DMS 273 treated with DMSO at 0.1 percent for 48 hours (cell line): ENCODE results near the gene G3BP2.
"Not testable (repeated sequence)": the region's sequence is repeated elsewhere in the genome, so short reads cannot be mapped to it uniquely, and the experiment has no call there.

ENCODE experiments used
- DNase-seq: peaks from one replicate; lab custom pipeline; 2025; lab: John Stamatoyannopoulos, UW

The G3BP2 gene

DNA sequence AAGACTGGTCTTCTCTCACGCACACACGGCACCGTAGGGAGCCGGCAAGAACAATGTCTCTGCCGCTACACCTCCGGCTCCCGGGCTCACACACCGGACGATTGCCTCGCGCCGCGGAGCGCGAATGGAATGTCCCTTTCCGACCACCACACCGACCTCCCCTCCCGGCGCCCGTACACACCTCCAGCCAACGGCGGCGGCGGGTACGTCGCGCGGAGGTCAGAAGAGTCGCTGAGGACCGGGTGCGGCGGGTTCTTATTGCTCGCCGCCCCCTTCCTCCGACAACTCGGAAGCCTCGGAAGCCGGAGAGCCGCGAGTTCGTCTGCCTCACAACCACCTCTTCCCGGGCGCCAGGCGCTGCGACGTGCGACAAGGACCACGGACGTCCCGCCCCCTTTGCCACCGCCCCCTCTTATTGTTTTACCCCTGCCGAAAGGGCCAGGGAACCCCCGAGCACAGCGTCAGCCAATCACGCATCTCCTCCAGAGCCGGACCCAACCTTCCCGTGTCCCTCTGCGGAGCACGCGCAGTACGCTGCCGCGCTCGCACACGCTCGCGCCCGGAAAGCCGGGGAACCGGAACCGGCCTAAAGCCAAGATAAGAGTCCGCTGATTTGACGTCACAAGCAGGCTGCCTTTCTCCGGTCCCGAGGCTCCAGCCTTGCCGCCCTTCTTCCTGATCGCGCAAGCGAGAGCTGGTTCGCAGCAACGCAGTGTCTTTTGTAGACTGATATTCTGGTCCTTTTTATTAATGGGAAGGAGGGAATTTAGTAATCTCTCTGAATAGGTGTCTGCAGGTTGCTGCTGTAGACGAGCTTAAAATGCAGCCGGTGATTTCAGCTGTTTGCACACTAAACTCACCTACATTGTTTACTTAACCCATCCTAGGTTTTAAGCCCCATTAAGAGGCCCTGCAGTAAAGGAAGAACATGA lies at the start of gene G3BP2:
Gene G3BP2, minus strand, starts transcription at position 385 of the 932 bp plus-strand sequence. CDS start 11,386 bp downstream, outside the sequence.
- peak; percentile 87 for DNase-seq

DNA sequence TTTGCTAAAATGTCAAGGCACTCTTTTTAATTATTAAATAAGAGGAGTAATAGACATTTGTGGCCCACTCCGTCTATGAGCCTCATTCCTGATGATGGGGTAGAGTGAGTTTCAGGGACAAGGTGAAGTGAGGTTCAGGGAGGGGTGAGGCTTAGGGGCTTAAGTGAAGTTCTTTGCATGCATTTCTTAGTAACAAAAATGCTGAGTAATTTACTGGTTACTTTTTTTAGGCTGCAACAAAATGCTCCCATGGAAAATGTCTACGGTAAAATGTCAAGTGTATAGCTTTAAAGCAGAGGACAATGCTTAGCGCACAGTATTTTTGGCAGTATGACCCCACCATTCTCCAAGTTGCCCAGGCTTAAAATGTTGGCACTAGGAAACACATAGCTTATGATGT lies 49.2 kb upstream of the G3BP2 start:
- DNase-seq = no peak

DNA sequence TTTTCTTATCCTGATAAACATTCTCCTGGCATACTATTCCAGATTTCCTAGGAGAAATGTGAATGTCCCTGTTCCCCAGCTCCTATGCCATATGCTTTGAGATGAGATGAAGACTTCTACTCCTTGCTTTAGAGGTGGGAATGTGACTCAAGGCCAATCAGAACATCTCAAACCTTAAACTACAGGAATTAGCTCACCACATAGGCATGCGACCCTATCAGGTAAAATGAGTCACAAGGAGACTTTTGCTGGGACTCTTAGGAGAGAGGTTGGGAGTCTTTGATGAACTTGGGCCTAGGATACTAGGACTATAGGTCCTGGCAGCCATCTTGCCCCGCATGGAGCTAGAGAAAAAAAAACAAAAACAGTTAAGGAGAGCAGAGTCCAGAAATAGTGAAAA lies 45.3 kb upstream of the G3BP2 start:
- DNase-seq = no peak

DNA sequence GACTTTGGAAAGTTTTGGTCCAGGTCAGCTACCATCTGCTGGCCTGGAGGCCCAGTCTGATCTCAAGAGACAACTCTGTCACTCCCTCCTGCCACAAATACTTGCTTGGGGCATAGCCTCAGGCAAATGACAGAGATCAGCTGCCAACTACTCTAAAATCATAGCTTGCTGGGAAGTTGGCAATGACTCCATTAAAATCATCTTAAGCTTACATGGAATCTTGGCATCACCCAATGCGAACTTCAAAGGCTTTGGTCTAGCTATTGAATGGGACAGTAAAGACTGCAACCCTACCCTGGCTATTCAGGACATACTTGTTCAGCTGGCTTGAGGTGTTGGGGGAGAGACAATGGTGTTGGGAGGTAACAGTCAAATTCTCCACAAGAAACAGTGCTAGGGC lies 44.2 kb upstream of the G3BP2 start:
- no peak for DNase-seq

DNA sequence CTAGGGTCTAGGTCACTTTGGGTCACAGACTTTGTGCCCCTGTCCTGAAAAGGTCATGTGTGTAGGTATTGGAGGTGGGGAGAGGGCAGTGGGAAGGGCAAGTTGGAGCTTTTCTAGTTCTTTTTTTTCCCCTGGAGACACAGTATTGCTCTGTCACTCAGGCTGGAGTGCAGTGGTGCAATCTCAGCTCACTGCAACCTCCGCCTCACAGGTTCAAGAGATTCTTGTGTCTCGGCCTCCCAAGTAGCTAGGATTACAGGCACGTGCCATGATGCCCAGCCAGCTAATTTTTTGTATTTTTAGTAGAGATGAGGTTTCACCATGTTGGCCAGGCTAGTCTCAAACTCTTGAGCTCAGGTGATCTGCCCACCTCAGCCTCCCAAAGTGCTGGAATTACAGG lies 42.8 kb upstream of the G3BP2 start:
- not testable (repeated sequence) for DNase-seq

DNA sequence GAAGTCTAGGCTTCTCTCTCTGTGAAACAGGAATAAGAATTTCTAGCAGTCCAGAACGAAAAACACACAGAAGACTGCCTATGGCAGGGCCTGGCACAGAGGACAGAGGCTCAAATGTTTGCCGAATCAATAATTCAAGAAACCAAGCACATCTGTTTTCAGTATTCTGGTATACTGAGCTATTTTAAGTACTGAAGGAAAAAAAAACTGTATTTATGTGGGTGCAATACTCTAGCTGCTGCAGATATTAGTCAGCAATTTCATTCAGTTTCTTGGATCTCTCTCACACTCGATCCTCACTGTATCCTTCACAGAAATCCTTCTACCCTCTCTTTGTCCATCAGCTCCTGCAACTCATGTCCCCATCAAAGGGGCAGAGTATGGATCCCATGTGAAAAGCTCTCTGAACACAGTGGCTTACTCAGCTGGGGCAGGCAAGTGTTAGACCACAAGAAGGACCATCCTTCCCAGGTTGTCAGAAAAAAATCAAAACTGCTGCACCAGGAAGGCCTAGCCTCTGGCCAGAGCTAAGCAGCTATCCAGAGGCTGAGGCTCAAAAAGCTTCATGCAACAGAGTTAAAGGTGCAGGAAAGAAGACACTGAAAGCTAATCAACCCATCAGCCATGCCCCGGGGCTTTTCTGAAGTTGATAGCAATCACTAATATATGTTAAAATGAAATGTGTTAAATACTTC lies 42.0 kb upstream of the G3BP2 start:
- DNase-seq = no peak

DNA sequence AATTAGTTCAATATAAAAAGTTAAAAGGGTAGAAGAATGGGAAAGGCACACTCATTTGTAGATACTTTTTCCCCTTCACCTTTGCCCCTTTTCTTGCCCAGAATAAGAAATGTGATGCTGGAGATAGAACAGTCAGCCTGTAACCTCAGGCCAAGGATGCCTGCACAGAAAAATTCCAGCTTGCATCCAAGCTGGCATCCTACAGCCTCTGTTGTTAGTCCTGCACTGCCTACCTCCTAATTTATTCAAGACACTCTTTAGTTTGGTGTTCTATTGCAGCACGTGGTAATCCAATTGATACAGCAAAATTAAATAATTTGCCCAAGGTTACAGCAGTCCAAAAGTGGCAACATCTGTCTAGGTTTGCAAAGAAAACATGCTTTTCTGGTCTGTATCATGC lies 41.5 kb upstream of the G3BP2 start:
- no peak for DNase-seq

DNA sequence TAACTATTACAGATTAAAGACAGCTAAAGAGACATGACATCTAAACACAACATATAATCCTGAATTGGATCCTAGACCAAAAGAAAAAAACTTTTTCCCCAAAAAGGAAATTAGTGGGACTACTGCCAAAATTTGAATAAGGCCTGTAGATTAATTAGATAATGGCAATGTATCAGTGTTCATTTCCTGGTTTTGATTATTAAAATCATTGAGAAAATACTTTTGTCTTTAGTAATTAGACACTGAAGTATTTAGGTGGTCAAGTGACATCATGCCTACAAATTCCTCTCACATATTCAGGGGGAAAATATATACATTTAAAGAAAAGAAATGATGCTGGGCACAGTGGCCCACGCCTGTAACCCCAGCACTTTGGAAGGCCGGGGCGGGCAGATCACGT lies 40.8 kb upstream of the G3BP2 start:
- no peak for DNase-seq

DNA sequence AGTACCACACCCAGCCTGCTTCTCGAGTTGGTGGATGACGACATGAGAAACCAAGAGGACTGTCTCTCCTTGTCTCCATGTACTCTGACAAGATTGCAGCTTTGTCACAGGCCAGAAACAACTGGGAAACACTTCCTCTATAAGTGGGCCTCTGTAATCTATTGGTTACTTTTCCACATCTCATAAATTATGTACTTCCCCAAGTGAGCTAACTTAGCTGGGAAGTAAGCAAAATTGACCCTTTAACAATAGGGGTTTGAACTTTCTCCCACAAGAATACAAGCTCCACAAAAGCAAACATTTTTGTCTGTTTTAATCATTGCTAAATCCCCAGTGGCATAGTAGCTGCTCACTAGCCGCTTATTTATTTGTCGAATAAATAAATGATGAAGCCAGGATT lies 37.0 kb upstream of the G3BP2 start:
- DNase-seq = no peak

DNA sequence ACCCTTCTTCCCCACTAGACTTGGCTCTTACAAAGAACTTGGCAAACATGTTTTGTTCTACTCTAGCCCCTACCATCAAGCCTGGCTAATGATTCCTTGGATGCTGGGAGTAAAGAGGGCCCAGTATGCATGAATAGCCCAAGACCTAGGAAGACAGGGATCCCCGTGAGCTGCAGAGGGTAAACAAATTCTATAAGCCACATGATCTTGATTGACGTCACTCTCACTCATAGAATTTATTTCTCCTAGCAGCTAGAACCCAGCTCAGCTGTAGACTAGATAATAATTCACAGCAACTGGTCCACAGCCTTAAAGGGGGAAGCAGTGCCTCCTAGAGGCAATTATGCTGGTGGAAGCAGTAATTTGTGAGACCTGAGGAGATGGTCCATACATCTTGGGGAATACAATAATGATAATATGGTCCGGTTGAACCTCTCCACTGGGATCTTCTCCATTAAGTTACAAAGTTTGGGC lies 35.0 kb upstream of the G3BP2 start:
- no peak for DNase-seq

DNA sequence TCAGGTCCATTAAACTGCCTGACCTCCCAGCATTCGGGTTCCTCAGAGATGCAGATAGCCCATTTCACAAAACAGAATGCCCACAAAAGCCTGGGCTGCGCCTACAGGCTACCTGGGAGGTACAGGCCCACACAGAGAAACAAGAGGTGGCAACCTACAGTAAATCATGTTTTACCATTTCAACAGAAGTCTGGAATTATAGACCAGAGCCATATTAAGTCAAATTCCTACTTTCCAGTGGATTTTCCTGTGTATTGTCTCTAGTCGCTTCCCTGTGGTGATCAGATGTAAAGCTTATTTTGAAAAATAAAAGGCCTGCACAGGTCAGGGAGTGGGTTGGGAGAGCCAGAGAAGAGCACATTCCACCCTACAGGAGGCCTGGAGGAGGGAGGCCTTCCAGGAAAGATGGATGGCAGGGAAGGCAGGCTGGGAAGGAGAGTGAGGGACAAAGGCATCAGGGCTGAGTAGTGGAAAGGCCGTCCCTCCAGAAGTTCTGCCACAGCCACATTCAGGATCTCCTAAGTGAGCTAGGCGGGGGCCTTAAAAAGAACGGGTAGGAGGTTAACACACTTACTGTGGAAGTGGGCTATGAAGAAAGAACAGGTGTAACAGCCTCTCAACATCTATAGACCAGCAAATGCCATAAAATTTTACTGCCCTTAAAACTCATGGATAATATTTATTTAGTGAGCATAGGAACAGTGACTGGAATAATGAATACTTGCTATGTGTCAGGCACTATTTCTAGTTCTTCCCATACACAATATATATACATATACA lies 32.2 kb upstream of the G3BP2 start:
- no peak for DNase-seq

DNA sequence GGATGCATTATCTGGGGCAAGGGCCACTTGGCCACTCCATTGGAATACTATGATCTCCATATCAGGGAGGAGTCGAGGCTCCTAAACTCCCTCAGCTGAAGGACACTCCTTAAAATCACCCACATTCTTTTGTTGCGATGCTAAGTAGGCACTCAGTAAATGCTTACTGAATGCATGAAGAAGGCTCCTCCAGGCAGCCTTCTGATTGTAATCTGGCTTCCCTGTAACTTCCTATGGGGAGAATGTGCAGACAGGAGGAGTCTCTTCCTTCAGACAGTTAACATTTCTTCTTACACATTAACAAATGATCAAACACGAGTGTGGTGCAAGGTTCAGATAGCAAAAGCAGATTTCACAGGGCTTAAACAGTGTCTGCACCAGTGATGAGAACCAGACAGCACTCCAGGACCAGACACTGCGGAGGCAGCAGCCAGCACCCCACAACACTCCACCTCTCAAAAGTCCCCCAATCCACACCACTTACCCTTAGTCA lies 29.8 kb upstream of the G3BP2 start:
- no peak for DNase-seq

DNA sequence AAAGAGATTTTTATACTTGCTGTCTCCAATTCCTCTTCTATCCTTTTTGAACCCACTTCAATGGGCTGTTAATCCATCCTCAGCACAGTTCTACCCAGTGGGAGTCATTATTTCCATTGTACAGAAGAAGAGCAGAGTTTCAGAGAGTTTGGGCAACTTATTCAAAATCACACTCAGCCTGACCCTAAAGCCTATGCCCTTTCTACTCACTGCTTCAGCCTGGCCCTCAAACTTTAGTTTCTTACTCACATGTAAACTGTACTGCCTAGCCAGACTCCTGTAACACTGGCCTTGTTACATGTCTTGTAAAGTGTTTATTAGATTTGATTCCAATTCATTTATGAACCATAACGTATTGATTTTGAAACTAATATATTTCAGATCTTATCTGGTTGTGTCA lies 26.1 kb upstream of the G3BP2 start:
- DNase-seq = no peak

DNA sequence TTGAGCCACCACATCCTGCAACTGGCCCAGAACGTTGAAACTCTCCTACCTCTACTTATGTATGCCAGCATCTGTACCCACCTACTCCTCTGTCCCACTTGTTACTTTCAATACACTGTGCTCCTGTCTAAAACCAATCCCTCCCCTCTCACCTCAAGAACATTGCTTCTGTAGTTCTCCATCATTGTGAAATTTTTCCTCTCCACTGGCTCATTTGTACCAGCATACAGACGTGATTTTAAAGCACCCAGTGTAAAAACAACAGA lies 25.7 kb upstream of the G3BP2 start:
- no peak for DNase-seq

DNA sequence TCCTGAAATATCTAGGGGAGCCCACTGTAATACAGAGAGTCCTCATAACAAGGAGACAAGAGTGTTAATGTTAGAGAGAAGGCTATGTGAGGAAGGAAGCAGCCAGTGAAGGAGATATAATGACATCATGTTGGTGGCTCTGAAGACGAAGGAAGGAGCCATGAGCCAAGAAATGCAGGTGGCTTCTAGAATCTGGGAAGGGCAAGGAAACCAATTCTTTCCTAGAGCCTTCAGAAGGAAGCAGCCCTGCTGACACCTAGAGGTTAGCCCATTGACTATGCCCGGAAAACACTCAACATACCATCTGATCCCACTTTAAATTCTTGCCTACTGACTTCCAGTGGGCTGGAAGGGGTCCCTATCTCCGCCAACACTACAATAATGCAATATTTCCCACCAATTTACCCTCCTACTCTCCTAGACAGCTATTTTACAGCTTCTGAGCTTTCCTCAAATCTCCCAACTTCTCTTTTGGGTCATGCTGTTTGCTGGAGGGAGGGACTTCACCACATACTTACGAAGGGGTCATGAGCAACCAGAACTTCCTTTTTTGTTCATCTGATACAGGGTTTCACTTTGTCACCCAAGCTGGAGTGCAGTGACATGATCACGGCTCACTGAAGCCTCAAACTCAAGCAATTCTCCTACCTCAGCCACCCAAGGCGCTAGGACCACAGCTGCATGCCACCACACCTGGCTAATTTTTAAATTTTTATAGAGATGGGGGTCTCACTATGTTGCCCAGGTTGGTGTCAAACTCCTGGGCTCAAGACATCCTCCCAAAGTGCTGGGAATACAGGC lies 25.2 kb upstream of the G3BP2 start:
- DNase-seq = no peak

DNA sequence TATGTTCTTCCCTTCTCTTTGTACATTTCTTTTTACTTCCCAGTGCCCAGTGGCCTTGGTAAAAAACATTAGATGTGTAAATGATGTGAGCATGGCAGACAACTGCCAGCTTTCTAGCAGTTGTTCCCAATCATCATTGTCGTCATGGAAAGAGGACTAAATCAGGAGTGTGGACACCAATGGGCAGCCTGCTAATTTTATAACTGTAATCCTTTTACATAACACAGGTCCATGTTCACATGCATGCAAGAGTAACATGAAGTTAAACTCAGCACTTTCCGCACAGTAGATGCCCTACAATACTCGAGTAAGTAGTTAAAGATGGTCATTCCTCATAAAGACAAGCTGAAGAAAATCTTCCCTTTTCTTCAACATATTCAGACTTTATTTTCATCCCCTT lies 23.4 kb upstream of the G3BP2 start:
- no peak for DNase-seq

DNA sequence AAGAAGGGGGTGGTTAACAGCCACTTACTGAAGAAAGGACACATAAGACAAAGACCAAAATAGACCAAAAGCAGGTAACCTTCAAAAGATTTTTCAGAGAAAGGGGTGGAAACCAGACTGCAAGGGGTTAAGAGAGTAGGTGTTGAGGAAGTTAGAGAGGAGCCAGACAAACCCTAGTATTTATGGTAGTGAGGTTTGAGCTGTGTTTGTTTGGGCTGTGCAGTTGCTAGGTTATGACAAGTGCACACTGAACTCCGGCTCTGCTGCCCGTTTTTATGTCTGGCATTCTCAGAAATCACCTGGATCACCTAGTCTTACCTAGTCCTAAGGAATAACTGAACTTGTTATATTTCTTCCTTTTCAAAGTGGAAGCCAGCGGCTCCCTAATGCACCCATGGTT lies 22.9 kb upstream of the G3BP2 start:
- no peak for DNase-seq

DNA sequence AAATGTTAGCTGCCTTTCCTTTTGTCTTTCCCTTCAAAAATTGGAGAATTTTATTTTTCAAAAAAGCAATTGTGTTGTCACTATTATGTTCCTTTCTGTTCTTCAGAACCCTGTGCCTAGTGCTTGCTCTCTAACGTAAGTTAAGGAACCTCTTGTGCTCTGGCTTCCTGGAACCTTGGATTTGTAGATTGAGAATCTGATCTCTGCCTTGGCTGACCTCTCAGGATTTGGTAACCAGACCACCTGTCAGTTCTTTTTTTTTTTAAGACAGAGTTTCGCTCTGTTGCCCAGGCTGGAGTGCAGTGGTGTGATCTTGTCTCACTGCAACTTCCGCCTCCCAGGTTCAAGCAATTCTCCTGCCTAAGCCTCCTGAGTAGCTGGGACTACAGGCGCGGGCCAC lies 18.9 kb upstream of the G3BP2 start:
- not testable (repeated sequence) for DNase-seq

DNA sequence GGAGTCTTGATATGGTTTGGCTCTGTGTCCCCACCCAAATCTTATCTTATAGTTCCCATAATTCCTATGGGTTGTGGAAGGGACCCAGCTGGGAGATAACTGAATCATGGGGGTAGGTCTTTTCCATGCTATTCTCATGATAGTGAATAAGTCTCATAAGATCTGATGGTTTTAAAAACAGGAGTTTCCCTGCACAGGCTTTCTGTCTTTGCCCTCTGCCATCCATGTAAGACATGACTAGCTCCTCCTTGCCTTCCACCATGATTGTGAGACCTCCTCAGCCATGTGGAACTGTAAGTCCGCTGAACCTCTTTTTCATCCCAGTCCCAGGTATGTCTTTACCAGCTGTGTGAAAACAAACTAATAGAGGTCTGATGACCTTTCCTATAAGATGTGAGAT lies 13.9 kb upstream of the G3BP2 start:
- DNase-seq = not testable (repeated sequence)

DNA sequence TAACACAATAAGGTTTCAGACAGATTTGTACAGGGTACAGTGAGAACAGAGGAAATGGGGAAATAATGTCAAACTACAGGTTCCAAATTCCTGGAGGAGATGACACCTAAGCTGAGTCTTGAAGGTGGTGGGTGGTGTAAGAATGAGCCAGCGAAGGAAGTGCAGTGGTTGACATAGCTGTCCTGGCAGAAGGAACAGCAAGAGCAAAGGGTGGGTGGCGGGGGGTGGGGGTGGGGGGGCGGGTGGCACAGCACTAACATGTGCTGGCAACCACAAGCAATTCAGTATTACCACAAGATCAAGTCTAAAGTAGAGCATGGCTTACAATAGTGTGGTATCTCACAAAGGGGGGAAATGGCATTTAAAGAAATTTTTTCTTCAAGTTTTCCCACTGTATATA lies 13.1 kb upstream of the G3BP2 start:
- DNase-seq = no peak

DNA sequence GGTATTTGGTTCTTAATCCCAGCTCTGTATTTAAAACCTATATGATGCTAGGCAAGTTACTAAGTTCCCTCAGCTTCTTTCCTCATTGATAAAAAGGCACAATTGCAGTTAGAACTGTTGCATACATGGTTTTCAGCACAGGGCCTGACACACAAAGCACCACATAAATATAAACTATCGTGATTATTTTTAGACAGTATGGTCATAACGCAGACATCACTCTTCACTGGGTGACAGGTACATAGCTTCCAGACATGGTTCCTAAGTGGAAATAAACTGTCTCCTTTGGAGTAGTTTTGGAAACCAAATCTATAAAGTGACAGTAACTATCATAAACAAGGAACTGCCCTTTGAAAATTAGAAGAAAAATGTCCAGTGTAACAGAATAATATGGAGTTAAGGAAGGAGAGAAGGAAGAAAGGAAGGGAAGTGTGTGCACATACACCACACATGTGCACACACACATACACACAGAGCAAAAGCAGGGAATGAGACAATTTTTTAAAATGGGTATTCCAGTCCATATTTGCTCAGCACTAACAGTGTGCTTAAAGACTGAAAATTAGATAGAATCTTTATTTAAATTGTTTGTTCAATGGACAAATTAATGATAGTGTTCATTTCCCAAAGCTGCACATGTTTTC lies 12.5 kb upstream of the G3BP2 start:
- DNase-seq = no peak
